Measurements from ENCODE around the gene DNAH17.

The DNAH17 gene

GRCh38 chr17:78497115-78497540 lies 80.1 kb downstream of the DNAH17 start:
- no peak overlapping the region for H3K27ac ChIP-seq
- DNase-seq (ENCODE audit: low spot score): no peak

DNA sequence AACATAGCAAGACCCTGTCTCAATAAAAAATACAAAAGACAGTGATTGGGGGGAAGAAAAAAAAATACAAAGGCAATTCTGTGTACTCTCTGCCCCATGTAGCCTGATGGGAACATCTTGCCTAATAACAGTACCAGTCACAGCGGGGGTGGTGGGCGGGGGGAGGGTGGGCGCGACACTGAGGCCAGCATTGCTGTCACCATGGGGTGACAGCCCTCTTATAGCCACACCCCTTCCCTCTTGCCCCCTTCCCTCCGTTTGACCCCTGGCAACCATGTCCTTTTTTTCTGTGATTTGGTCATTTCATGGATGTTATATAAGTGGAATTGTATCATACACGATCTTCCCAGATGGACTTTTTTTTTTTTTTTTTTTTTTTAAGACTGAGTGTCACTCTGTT lies 80.9 kb downstream of the DNAH17 start:
- no peak overlapping the region for H3K27ac ChIP-seq
- no peak overlapping the region for H3K4me3 ChIP-seq

More at GRCh38 chr17:78497115-78497540, 80.1 kb downstream of the DNAH17 start:
- H3K4me3 ChIP-seq: no peak overlapping the region
- TF ChIP-seq, protein P1, sequence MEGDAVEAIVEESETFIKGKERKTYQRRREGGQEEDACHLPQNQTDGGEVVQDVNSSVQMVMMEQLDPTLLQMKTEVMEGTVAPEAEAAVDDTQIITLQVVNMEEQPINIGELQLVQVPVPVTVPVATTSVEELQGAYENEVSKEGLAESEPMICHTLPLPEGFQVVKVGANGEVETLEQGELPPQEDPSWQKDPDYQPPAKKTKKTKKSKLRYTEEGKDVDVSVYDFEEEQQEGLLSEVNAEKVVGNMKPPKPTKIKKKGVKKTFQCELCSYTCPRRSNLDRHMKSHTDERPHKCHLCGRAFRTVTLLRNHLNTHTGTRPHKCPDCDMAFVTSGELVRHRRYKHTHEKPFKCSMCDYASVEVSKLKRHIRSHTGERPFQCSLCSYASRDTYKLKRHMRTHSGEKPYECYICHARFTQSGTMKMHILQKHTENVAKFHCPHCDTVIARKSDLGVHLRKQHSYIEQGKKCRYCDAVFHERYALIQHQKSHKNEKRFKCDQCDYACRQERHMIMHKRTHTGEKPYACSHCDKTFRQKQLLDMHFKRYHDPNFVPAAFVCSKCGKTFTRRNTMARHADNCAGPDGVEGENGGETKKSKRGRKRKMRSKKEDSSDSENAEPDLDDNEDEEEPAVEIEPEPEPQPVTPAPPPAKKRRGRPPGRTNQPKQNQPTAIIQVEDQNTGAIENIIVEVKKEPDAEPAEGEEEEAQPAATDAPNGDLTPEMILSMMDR (IDR thresholded peaks at IDR 0.05): peak; percentile 32

GRCh38 chr17:78495634-78496033 lies 81.6 kb downstream of the DNAH17 start:
- Histone ChIP-seq H3K27ac (no peak overlapping the region), H3K4me3 (no peak overlapping the region)
- DNase-seq (ENCODE audit: low spot score): no peak
- TF ChIP-seq, protein P1 (IDR thresholded peaks at IDR 0.05): no peak

More for the DNA sequence above, 80.9 kb downstream of the DNAH17 start:
- no peak for DNase-seq (ENCODE audit: low spot score)
- TF ChIP-seq, protein P1 (IDR thresholded peaks at IDR 0.05): no peak

DNA sequence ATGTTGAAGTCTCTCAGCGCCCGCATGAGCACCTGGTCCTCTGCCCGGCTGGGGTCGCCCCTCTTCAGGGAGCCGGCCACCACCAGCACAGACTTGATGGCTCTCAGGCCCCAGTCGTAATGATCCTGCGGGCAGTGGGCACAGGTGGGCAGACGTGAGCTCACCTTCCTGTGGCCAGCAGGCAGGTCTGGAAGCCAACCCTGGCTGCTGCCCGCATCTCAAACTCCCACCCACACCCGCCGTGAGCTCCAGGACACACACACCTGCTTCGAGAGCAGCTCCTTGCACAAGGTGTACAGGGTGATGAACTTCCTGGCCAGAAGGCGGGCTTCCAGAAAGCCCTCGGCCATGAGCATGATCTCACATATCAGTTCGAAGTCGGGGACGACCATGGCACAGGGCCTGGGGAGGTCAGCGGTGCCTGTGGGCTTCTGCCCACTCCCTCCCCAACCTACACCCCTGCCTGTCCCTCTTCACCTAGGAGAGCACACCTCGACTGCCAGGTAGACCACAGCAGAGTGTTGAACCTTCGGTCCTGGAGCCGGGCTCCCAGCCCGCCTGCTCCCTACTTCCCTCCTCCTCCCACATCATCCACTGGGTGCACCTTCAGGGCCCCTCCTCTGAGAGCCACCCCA lies 82.4 kb downstream of the DNAH17 start:
- Histone ChIP-seq H3K4me3 (no peak overlapping the region), H3K27ac (no peak overlapping the region)
- TF ChIP-seq, protein P1 (IDR thresholded peaks at IDR 0.05): no peak
- no peak for DNase-seq (ENCODE audit: low spot score)

DNA sequence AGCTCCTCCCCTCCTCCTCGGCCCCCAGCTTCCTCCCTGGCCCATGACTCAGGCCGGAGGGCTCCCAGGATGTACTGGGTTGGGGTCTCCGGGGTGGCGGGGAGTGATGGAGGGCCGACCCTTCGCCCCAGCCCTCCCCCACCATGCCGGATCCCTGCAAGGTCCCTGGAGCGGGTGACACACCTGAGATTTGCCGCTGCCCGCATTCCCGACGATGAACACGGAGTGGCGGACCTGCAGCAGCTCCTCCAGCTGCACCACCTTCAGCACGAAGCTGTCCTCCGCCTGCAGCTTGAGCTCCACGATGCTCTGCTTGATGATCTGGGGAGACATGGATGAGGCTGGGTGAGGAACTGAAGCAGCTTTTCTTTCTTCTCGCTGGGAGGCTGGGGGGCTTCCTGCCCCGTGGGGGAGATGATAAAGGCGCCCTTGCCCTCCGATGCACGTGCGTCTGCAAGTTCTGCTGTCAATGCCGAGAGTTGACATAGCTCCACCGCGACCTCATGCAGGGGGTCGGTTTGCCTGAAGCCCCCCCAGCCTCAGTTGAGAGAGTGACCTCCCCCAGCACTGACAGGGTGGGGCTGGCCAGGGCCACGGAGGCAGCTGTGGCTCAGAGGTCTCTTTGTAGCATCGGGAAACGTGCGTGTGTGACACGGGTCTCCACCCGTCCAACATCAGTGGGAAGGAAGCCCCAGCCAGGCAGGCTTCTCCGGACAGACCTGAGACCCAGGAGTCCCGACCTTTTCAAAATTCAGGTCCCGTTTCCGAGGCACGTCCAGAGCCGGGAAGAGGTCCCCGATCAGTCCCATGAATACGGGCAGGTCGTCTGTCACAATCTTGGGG lies 83.1 kb downstream of the DNAH17 start:
- Histone ChIP-seq H3K27ac (no peak overlapping the region), H3K4me3 (no peak overlapping the region)
- TF ChIP-seq, protein P1 (IDR thresholded peaks at IDR 0.05): no peak
- DNase-seq (ENCODE audit: low spot score): no peak

DNA sequence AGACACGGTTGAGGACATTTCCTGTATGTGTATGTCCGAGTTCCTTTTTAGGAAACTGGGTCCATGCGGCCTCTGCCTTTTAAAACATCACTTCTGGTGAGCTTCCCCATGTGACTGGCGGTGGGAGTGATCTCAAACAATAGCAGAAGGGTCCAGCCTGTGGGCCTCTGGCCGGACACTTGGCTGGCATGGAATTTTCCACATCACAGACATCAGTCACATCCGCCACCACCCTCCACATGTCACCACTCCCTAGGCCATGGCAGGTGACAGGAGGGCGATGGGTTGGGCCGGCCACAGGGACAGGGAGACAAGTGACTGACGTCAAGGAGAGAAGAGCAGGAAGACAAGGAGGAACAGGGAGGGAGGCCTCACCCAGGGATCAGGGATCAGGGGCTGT lies 83.7 kb downstream of the DNAH17 start:
- Histone ChIP-seq H3K4me3 (no peak overlapping the region), H3K27ac (no peak overlapping the region)
- no peak for DNase-seq (ENCODE audit: low spot score)
- TF ChIP-seq, protein P1 (IDR thresholded peaks at IDR 0.05): no peak
